Loucy (cell line): ENCODE measurements around the gene ABRAXAS1.
A peak's percentile ranks its signal among the peaks of the same experiment; 100 is the strongest.

Source experiments
- H2AFZ ChIP-seq: fragments of 200-600 bp; sonication (generic); 2 replicates; pipeline ENCODE4 v1.6.0; 2016; ENCODE audit warnings: antibody characterized with exemption, mild to moderate bottlenecking, low read length, moderate library complexity
- H3F3A ChIP-seq: fragments of 200-600 bp; 2 replicates; pipeline ENCODE4 v1.6.0; 2016; ENCODE audit warnings: antibody characterized with exemption, low read depth, mild to moderate bottlenecking
- H3K27me3 ChIP-seq: fragments of 200-600 bp; sonication (generic); 2 replicates; pipeline ENCODE4 v1.6.1; 2014; ENCODE audit warnings: low read length, mild to moderate bottlenecking; ENCODE audit not compliant: insufficient read depth, poor library complexity, severe bottlenecking
- H3K36me3 ChIP-seq: fragments of 200-600 bp; sonication (generic); 2 replicates; pipeline ENCODE4 v1.6.1; 2016; ENCODE audit warnings: low read length; ENCODE audit not compliant: insufficient read depth
- H3K4me1 ChIP-seq: fragments of 200-600 bp; sonication (generic); 2 replicates; pipeline ENCODE4 v1.5.1; 2014; ENCODE audit warnings: low read length, mild to moderate bottlenecking; ENCODE audit not compliant: insufficient read depth, poor library complexity, severe bottlenecking
- H3K4me2 ChIP-seq: fragments of 200-600 bp; sonication (generic); 2 replicates; pipeline ENCODE4 v1.6.0; 2014; ENCODE audit warnings: antibody characterized with exemption, low read length, low read depth, mild to moderate bottlenecking; ENCODE audit not compliant: poor library complexity, severe bottlenecking
- H3K4me3 ChIP-seq: fragments of 200-600 bp; sonication (generic); 2 replicates; pipeline ENCODE4 v1.5.1; 2014; ENCODE audit warnings: low read length, mild to moderate bottlenecking, mixed read lengths; ENCODE audit not compliant: poor library complexity, severe bottlenecking
- H3K79me2 ChIP-seq: fragments of 200-600 bp; sonication (generic); 2 replicates; pipeline ENCODE4 v1.6.1; 2014; ENCODE audit warnings: low read length; ENCODE audit not compliant: insufficient read depth
- H3K9ac ChIP-seq: fragments of 200-600 bp; sonication (generic); 2 replicates; pipeline ENCODE4 v1.6.0; 2014; ENCODE audit warnings: mild to moderate bottlenecking, low read depth, low read length, moderate library complexity; ENCODE audit not compliant: poor library complexity, severe bottlenecking
- H3K9me2 ChIP-seq: fragments of 200-600 bp; sonication (generic); replicated peaks from 2 replicates; pipeline ENCODE4 v1.6.1; 2016; ENCODE audit warnings: low read depth, low read length, mixed read lengths
- H3K9me3 ChIP-seq: fragments of 200-600 bp; sonication (generic); 2 replicates; pipeline ENCODE4 v1.6.1; 2014; ENCODE audit warnings: mild to moderate bottlenecking, antibody characterized with exemption, low read length, low read depth; ENCODE audit not compliant: insufficient read depth
- H4K20me1 ChIP-seq: fragments of 200-600 bp; sonication (generic); 2 replicates; pipeline ENCODE4 v1.6.0; 2014; ENCODE audit warnings: antibody characterized with exemption, low read length, mild to moderate bottlenecking; ENCODE audit not compliant: insufficient read depth, poor library complexity, severe bottlenecking
- EZH2phosphoT487 ChIP-seq: fragments of 200-600 bp; IDR thresholded peaks from 2 replicates; pipeline ENCODE4 v1.6.1; 2018; ENCODE audit warnings: antibody characterized with exemption, mild to moderate bottlenecking, moderate library complexity, borderline replicate concordance
- TF ChIP-seq, protein P1 (sequence below): fragments of 200-600 bp; sonication (generic); conservative IDR thresholded peaks from 2 replicates; pipeline ENCODE4 v1.5.1; 2014; ENCODE audit warnings: mild to moderate bottlenecking, antibody characterized with exemption, low read length

The ABRAXAS1 gene

GRCh38 chr4:83484500-83485461, at the start of gene ABRAXAS1:
ABRAXAS1 (minus strand) TSS chr4:83485100; CDS start chr4:83485072, 28 bp downstream.
- TF ChIP-seq, protein P1, sequence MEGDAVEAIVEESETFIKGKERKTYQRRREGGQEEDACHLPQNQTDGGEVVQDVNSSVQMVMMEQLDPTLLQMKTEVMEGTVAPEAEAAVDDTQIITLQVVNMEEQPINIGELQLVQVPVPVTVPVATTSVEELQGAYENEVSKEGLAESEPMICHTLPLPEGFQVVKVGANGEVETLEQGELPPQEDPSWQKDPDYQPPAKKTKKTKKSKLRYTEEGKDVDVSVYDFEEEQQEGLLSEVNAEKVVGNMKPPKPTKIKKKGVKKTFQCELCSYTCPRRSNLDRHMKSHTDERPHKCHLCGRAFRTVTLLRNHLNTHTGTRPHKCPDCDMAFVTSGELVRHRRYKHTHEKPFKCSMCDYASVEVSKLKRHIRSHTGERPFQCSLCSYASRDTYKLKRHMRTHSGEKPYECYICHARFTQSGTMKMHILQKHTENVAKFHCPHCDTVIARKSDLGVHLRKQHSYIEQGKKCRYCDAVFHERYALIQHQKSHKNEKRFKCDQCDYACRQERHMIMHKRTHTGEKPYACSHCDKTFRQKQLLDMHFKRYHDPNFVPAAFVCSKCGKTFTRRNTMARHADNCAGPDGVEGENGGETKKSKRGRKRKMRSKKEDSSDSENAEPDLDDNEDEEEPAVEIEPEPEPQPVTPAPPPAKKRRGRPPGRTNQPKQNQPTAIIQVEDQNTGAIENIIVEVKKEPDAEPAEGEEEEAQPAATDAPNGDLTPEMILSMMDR, result no peak
- TF ChIP-seq EZH2phosphoT487, result no peak
- Histone ChIP-seq H3K79me2 (peaks cover 19% of the 10 kb centered on the region), H3K36me3 (no peaks in the 10 kb centered on the region), H3K4me3 (peak within 1 kb of the TSS; percentile 92), H3K4me1 (peaks cover 26% of the 10 kb centered on the region), H4K20me1 (no peaks in the 10 kb centered on the region), H3K9ac (peak within 1 kb of the TSS; percentile 81), H2AFZ (peak within 1 kb of the TSS; percentile 95), H3K9me2 (no peaks in the 10 kb centered on the region), H3F3A (no peaks in the 10 kb centered on the region), H3K27me3 (no peaks in the 10 kb centered on the region), H3K9me3 (no peaks in the 10 kb centered on the region), H3K4me2 (peak within 1 kb of the TSS; percentile 89)

DNA sequence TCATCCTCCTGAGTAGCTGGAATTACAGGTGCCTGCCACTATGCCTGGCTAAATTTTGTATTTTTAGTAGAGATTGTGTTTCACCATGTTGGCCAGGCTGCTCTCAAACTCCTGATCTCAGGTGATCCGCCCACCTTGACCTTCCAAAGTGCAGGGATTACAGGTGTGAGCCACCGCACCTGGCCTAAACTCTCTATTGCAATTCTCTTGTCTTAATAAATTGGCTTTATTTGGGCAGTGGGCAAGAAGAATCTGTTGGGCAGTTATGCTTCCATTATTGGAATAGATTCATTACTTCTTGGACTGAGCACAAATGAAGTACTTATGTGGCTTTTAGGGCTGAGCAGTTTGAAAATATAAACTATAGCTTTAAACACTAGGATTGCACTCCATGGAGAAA, 42.8 kb upstream of the ABRAXAS1 start:
- Histone ChIP-seq H3K9me2 (no peaks in the 10 kb centered on the region), H3F3A (no peaks in the 10 kb centered on the region), H3K4me2 (no peak overlapping the region), H3K4me3 (no peak overlapping the region), H3K79me2 (no peaks in the 10 kb centered on the region), H2AFZ (no peak overlapping the region), H3K4me1 (no peaks in the 10 kb centered on the region), H3K9me3 (no peaks in the 10 kb centered on the region), H3K36me3 (no peaks in the 10 kb centered on the region), H3K27me3 (no peaks in the 10 kb centered on the region), H4K20me1 (no peaks in the 10 kb centered on the region), H3K9ac (no peak overlapping the region)
- TF ChIP-seq EZH2phosphoT487, result no peak
- TF ChIP-seq, protein P1, result no peak

GRCh38 chr4:83522239-83522638, 37.3 kb upstream of the ABRAXAS1 start:
- Histone ChIP-seq H3K36me3 (no peaks in the 10 kb centered on the region), H3K9ac (no peak overlapping the region), H3K9me3 (no peaks in the 10 kb centered on the region), H3F3A (no peaks in the 10 kb centered on the region), H3K4me1 (no peaks in the 10 kb centered on the region), H3K4me3 (no peak overlapping the region), H2AFZ (no peak overlapping the region), H3K79me2 (no peaks in the 10 kb centered on the region), H3K27me3 (no peaks in the 10 kb centered on the region), H3K9me2 (no peaks in the 10 kb centered on the region), H4K20me1 (no peaks in the 10 kb centered on the region), H3K4me2 (no peak overlapping the region)
- TF ChIP-seq, protein P1, result no peak
